CD4-positive, alpha-beta T cell (primary cell): ENCODE measurements around the gene CACNA1B. TPM values are rescaled to one million over a fixed set of nuclear protein-coding genes. Genes with fewer than 3 reads are reported as not detected.

ENCODE experiments used
- ATAC-seq: fragments of 200-7000 bp; cut with Tn5 transposase; one replicate; pipeline ENCODE4 v1.10.0; 2022; ENCODE audit warnings: mild to moderate bottlenecking; ENCODE audit not compliant: poor library complexity
- CTCF ChIA-PET: fragments of 350-600 bp; sonication (Branson Sonifier 250); formaldehyde crosslinking; loops from one replicate; lab custom pipeline; 2021; ENCODE audit warnings: antibody characterized with exemption, inconsistent platforms; lab: Charles Lee
- POLR2A ChIA-PET: fragments of 350-600 bp; sonication (Branson Sonifier 250); formaldehyde crosslinking; loops from one replicate; lab custom pipeline; 2021; ENCODE audit warnings: antibody characterized with exemption, inconsistent platforms; lab: Charles Lee
- DNase-seq, 14 experiments: peaks; one replicate each; pipeline ENCODE4 v3.0.0-alpha.2; 2013 to 2020; ENCODE audit warnings: mixed read lengths in 2 of 14
- H3K27ac ChIP-seq, 2 donors: one replicate each; pipeline versions ENCODE4 v1.5.1 to v1.7.0; 2013; ENCODE audit warnings: low read length in 2 of 2, low read depth in 1 of 2, mild to moderate bottlenecking in 1 of 2
- H3K27me3 ChIP-seq, 2 experiments: 1 replicate in 1 of 2; 2 replicates in 1 of 2; pipeline versions ENCODE4 v1.6.1 to v1.7.0; 2013; ENCODE audit warnings: low read length in 2 of 2, control low read depth in 1 of 2, mild to moderate bottlenecking in 1 of 2, moderate library complexity in 1 of 2; ENCODE audit not compliant: insufficient read depth in 2 of 2, control insufficient read depth in 1 of 2
- H3K36me3 ChIP-seq: one replicate; pipeline ENCODE4 v1.6.1; 2013; ENCODE audit warnings: low read length, control low read depth; ENCODE audit not compliant: insufficient read depth
- H3K4me1 ChIP-seq: one replicate; pipeline ENCODE4 v1.6.1; 2013; ENCODE audit warnings: low read length, control low read depth; ENCODE audit not compliant: insufficient read depth
- H3K4me3 ChIP-seq: one replicate; pipeline ENCODE4 v1.5.1; 2013; ENCODE audit warnings: mild to moderate bottlenecking, low read length, moderate library complexity
- H3K9me3 ChIP-seq, 2 experiments: 1 replicate in 1 of 2; 2 replicates in 1 of 2; pipeline versions ENCODE4 v1.6.1 to v1.7.0; 2013; ENCODE audit warnings: low read length in 2 of 2, mild to moderate bottlenecking in 2 of 2, control low read depth in 1 of 2, moderate library complexity in 1 of 2; ENCODE audit not compliant: control insufficient read depth in 1 of 2, insufficient read depth in 1 of 2
- H3K27ac Mint-ChIP-seq: one replicate; pipeline ENCODE4 v1.8.0; 2020; ENCODE audit warnings: mixed read lengths
- H3K27me3 Mint-ChIP-seq: one replicate; pipeline ENCODE4 v1.8.0; 2021; ENCODE audit warnings: mixed read lengths
- H3K36me3 Mint-ChIP-seq: one replicate; pipeline ENCODE4 v1.8.0; 2021; ENCODE audit warnings: low read depth, mixed read lengths
- H3K4me1 Mint-ChIP-seq: one replicate; pipeline ENCODE4 v1.8.0; 2021; ENCODE audit warnings: low read depth, mixed read lengths
- H3K4me3 Mint-ChIP-seq: one replicate; pipeline ENCODE4 v1.8.0; 2020; ENCODE audit warnings: mild to moderate bottlenecking, mixed read lengths
- H3K9me3 Mint-ChIP-seq: one replicate; pipeline ENCODE4 v1.8.0; 2020; ENCODE audit warnings: mixed read lengths
- CTCF ChIP-seq: fragments of 200-600 bp; IDR thresholded peaks from one replicate; pipeline ENCODE4 v1.8.0; 2022; ENCODE audit warnings: antibody characterized with exemption, mild to moderate bottlenecking
- intact Hi-C, 2 experiments: fragments of 100-400 bp; cut with DNase I in 1 of 2; cut with micrococcal nuclease in 1 of 2; formaldehyde crosslinking; loops; one replicate each; pipeline versions ENCODE4 v1.15.1 to v1.9.0; 2023 to 2025; cut with DNase I, micrococcal nuclease
- total RNA-seq, 174 experiments: library from RNA in 2 of 174; stranded (reverse) in 2 of 174; gene quantifications; one replicate each; pipeline ENCODE4 v1.2.3 and lab custom pipeline; 2021 to 2026

Gene CACNA1B
- total RNA-seq, 2 experiments from 2014 or later = not detected

GRCh38 chr9:138076650-138077009 is 199.0 kb downstream of the CACNA1B start:
- Histone ChIP-seq H3K4me3 (no peak overlapping the region), H3K27ac (no peak overlapping the region), H3K4me1 (no peaks in the 10 kb centered on the region), H3K27me3 (peaks cover 0 to 3% of the 10 kb centered on the region in 2 experiments), H3K36me3 (no peaks in the 10 kb centered on the region), H3K9me3 (peaks cover 0 to 6% of the 10 kb centered on the region in 2 experiments)
- Mint-ChIP-seq H3K9me3 (no peaks in the 10 kb centered on the region), H3K27me3 (peaks cover 40% of the 10 kb centered on the region), H3K4me1 (no peaks in the 10 kb centered on the region), H3K27ac (no peak overlapping the region), H3K36me3 (no peaks in the 10 kb centered on the region), H3K4me3 (no peak overlapping the region)
- no peak for ATAC-seq
- POLR2A ChIA-PET = no interaction called here
- no peak for DNase-seq
- CTCF ChIA-PET = no interaction called here
- no peak for TF ChIP-seq CTCF
- intact Hi-C loops = no loop called here

GRCh38 chr9:138077126-138077525 is 199.5 kb downstream of the CACNA1B start:
- H3K9me3 Mint-ChIP-seq = no peaks in the 10 kb centered on the region
- Histone ChIP-seq H3K4me3 (no peak overlapping the region), H3K4me1 (no peaks in the 10 kb centered on the region), H3K9me3 (peaks cover 0 to 6% of the 10 kb centered on the region in 2 experiments), H3K27me3 (peaks cover 0 to 3% of the 10 kb centered on the region in 2 experiments), H3K36me3 (no peaks in the 10 kb centered on the region), H3K27ac (no peak overlapping the region)
- H3K27me3 Mint-ChIP-seq = peaks cover 44% of the 10 kb centered on the region
- TF ChIP-seq CTCF = no peak
- intact Hi-C loops = no loop called here
- no peaks in the 10 kb centered on the region for H3K4me1 Mint-ChIP-seq
- no peak overlapping the region for H3K27ac Mint-ChIP-seq
- DNase-seq = peak in 2 of 14 experiments; percentile 3 to 8
- H3K36me3 Mint-ChIP-seq = no peaks in the 10 kb centered on the region
- ChIA-PET CTCF (no interaction called here), POLR2A (no interaction called here)
- H3K4me3 Mint-ChIP-seq = no peak overlapping the region
- ATAC-seq = no peak

- DNase-seq = peak in 2 of 14 experiments; percentile 2 to 4
These were observed 200.4 kb downstream of the CACNA1B start for GRCh38 chr9:138077898-138078540.

More at GRCh38 chr9:138077898-138078540, 200.4 kb downstream of the CACNA1B start:
- H3K9me3 ChIP-seq = peaks cover 0 to 9% of the 10 kb centered on the region in 2 experiments
- intact Hi-C loops = no loop called here
- CTCF ChIA-PET = no interaction called here
- Mint-ChIP-seq H3K36me3 (no peaks in the 10 kb centered on the region), H3K9me3 (no peaks in the 10 kb centered on the region), H3K4me3 (no peak overlapping the region), H3K27me3 (peaks cover 50% of the 10 kb centered on the region), H3K27ac (no peak overlapping the region), H3K4me1 (no peaks in the 10 kb centered on the region)
- no peaks in the 10 kb centered on the region for H3K36me3 ChIP-seq
- H3K27ac ChIP-seq = no peak overlapping the region
- no peak for ATAC-seq
- no peaks in the 10 kb centered on the region for H3K4me1 ChIP-seq
- peaks cover 0 to 5% of the 10 kb centered on the region in 2 experiments for H3K27me3 ChIP-seq
- POLR2A ChIA-PET = no interaction called here
- no peak overlapping the region for H3K4me3 ChIP-seq
- no peak for TF ChIP-seq CTCF
